MM.1S (cell line): ENCODE measurements around the gene DCLK2.

Experiments
- DNase-seq: peaks from one replicate; pipeline ENCODE4 v3.0.0-alpha.2; 2015
- H2AFZ ChIP-seq: fragments of 300-600 bp; sonication (generic); 2 replicates; pipeline ENCODE4 v1.6.0; 2016; ENCODE audit warnings: antibody characterized with exemption, low read length
- H3F3A ChIP-seq: fragments of 300-600 bp; sonication (generic); 2 replicates; pipeline ENCODE4 v1.6.1; 2016; ENCODE audit warnings: mild to moderate bottlenecking, antibody characterized with exemption, low read length, moderate library complexity, mixed read lengths; ENCODE audit not compliant: insufficient read depth
- H3K27ac ChIP-seq: fragments of 300-600 bp; sonication (generic); 2 replicates; pipeline ENCODE4 v1.5.1; 2016; ENCODE audit warnings: mild to moderate bottlenecking, low read length
- H3K27me3 ChIP-seq: fragments of 300-600 bp; sonication (generic); replicated peaks from 2 replicates; pipeline ENCODE4 v1.6.0; 2016; ENCODE audit warnings: low read length; ENCODE audit not compliant: insufficient read depth
- H3K36me3 ChIP-seq: fragments of 300-600 bp; sonication (generic); replicated peaks from 2 replicates; pipeline ENCODE4 v1.6.1; 2016; ENCODE audit warnings: mild to moderate bottlenecking, low read length, mixed read lengths; ENCODE audit not compliant: insufficient read depth
- H3K4me1 ChIP-seq: fragments of 300-600 bp; sonication (generic); 2 replicates; pipeline ENCODE4 v1.6.1; 2016; ENCODE audit warnings: low read length, mixed read lengths
- H3K4me2 ChIP-seq: fragments of 300-600 bp; sonication (generic); 2 replicates; pipeline ENCODE4 v1.6.0; 2016; ENCODE audit warnings: low read depth, low read length
- H3K4me3 ChIP-seq: fragments of 300-600 bp; sonication (generic); 2 replicates; pipeline ENCODE4 v1.5.1; 2016; ENCODE audit warnings: low read length, mixed read lengths
- H3K79me2 ChIP-seq: fragments of 300-600 bp; sonication (generic); 2 replicates; pipeline ENCODE4 v1.6.1; 2016; ENCODE audit warnings: mixed run types, low read length, mixed read lengths
- H3K9ac ChIP-seq: fragments of 300-600 bp; sonication (generic); 2 replicates; pipeline ENCODE4 v1.6.1; 2016; ENCODE audit warnings: low read length, mixed read lengths
- H3K9me2 ChIP-seq: fragments of 300-600 bp; sonication (generic); replicated peaks from 2 replicates; pipeline ENCODE4 v1.6.1; 2016; ENCODE audit warnings: mild to moderate bottlenecking, low read length, mixed read lengths; ENCODE audit not compliant: insufficient read depth
- H3K9me3 ChIP-seq: fragments of 300-600 bp; sonication (generic); replicated peaks from 2 replicates; pipeline ENCODE4 v1.6.1; 2016; ENCODE audit warnings: mild to moderate bottlenecking, low read length, mixed read lengths; ENCODE audit not compliant: insufficient read depth
- H4K20me1 ChIP-seq: fragments of 300-600 bp; sonication (generic); 2 replicates; pipeline ENCODE4 v1.6.1; 2016; ENCODE audit warnings: mild to moderate bottlenecking, low read length, moderate library complexity, mixed read lengths; ENCODE audit not compliant: insufficient read depth
- EZH2 ChIP-seq: fragments of 300-600 bp; sonication (generic); optimal IDR thresholded peaks from 2 replicates; pipeline ENCODE3; 2017; ENCODE audit warnings: low read depth, mild to moderate bottlenecking, antibody characterized with exemption, low read length, mixed read lengths
- EZH2phosphoT487 ChIP-seq: fragments of 300-600 bp; sonication (generic); IDR thresholded peaks from 2 replicates; pipeline ENCODE4 v1.6.1; 2018; ENCODE audit warnings: antibody characterized with exemption, low read length
- TF ChIP-seq, protein P1 (sequence below): fragments of 300-600 bp; sonication (generic); IDR thresholded peaks from 2 replicates; pipeline ENCODE4 v1.5.1; 2016; ENCODE audit warnings: antibody characterized with exemption, low read length, mixed read lengths

DCLK2 gene

DNA sequence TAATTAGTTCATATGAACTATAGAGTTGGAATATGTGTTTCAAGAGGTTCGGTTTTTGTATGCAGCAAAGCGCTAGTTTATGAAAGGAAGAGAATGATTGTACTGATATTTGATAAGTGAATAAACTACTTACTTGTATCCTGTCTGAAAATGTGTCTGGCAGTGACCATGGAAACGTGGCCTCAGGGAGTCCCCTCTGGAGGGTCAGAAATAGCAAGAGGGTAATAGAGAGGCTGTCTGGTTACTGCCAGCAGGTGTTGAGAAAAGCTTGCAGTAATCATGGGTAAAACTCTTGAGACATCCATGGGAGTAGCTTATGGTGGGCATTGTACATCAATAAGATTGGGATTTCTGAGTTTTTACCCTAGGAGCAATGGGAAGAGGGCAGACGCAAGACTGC, 77.1 kb downstream of the DCLK2 start:
- H2AFZ ChIP-seq = no peak overlapping the region
- no peaks in the 10 kb centered on the region for H3F3A ChIP-seq
- no peak overlapping the region for H3K4me2 ChIP-seq
- H3K4me3 ChIP-seq = no peak overlapping the region
- H3K36me3 ChIP-seq = no peaks in the 10 kb centered on the region
- no peak overlapping the region for H3K27ac ChIP-seq
- H3K27me3 ChIP-seq = no peaks in the 10 kb centered on the region
- no peak overlapping the region for H3K9ac ChIP-seq
- no peaks in the 10 kb centered on the region for H3K79me2 ChIP-seq
- no peaks in the 10 kb centered on the region for H3K9me2 ChIP-seq
- H3K9me3 ChIP-seq = no peaks in the 10 kb centered on the region
- no peak for DNase-seq
- no peaks in the 10 kb centered on the region for H4K20me1 ChIP-seq
- no peak for TF ChIP-seq EZH2phosphoT487
- H3K4me1 ChIP-seq = no peaks in the 10 kb centered on the region

DNA sequence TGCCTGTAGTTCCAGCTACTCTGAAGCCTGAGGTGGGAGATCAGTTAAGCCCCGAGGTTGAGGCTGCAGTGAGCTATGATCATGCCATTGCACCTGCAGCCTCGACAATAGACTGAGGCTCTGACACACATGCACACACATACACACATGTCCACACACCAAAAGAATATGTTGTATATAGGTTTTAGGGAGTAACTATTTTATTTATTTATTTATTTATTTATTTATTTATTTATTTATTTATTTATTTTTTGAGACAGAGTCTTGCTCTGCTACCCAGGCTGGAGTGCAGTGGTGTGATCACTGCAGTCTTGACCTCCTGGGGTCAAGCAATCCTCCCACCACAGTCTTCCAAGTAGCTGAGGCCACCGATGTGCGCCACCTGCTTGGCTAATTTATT, 78.3 kb downstream of the DCLK2 start:
- H3K9me2 ChIP-seq = no peaks in the 10 kb centered on the region
- H2AFZ ChIP-seq = no peak overlapping the region
- no peak overlapping the region for H3K4me3 ChIP-seq
- no peaks in the 10 kb centered on the region for H3K27me3 ChIP-seq
- no peaks in the 10 kb centered on the region for H3K9me3 ChIP-seq
- H4K20me1 ChIP-seq = no peaks in the 10 kb centered on the region
- no peak overlapping the region for H3K4me2 ChIP-seq
- H3K4me1 ChIP-seq = no peaks in the 10 kb centered on the region
- no peaks in the 10 kb centered on the region for H3K79me2 ChIP-seq
- no peak for DNase-seq
- TF ChIP-seq EZH2phosphoT487 (no peak), EZH2 (no peak)
- TF ChIP-seq, protein P1, sequence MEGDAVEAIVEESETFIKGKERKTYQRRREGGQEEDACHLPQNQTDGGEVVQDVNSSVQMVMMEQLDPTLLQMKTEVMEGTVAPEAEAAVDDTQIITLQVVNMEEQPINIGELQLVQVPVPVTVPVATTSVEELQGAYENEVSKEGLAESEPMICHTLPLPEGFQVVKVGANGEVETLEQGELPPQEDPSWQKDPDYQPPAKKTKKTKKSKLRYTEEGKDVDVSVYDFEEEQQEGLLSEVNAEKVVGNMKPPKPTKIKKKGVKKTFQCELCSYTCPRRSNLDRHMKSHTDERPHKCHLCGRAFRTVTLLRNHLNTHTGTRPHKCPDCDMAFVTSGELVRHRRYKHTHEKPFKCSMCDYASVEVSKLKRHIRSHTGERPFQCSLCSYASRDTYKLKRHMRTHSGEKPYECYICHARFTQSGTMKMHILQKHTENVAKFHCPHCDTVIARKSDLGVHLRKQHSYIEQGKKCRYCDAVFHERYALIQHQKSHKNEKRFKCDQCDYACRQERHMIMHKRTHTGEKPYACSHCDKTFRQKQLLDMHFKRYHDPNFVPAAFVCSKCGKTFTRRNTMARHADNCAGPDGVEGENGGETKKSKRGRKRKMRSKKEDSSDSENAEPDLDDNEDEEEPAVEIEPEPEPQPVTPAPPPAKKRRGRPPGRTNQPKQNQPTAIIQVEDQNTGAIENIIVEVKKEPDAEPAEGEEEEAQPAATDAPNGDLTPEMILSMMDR = no peak
- H3K36me3 ChIP-seq = no peaks in the 10 kb centered on the region
- H3F3A ChIP-seq = no peaks in the 10 kb centered on the region
- H3K27ac ChIP-seq = no peak overlapping the region
- no peak overlapping the region for H3K9ac ChIP-seq

DNA sequence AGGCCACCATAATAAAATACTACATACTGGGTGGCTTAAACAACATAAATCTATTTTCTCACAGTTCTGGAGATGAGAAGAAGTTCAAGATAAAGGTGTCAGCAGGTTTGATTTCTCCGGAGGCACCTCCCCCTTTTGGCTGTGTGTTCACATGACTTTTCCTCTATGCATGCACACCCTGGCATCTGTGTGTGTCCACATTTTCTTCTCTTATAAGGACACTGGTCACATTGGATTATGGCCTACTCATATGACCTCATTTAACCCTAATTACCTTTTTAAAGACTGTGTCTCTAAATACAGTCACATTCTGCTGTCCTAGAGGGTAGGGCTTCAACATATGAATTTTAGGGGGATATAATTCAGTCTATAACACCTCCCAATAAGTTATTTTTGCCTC, 79.8 kb downstream of the DCLK2 start:
- no peaks in the 10 kb centered on the region for H3F3A ChIP-seq
- no peaks in the 10 kb centered on the region for H3K9me2 ChIP-seq
- H3K9me3 ChIP-seq = no peaks in the 10 kb centered on the region
- H3K4me3 ChIP-seq = no peak overlapping the region
- H3K27ac ChIP-seq = no peak overlapping the region
- no peaks in the 10 kb centered on the region for H3K27me3 ChIP-seq
- no peak overlapping the region for H3K9ac ChIP-seq
- no peak overlapping the region for H2AFZ ChIP-seq
- no peaks in the 10 kb centered on the region for H3K79me2 ChIP-seq
- no peak for DNase-seq
- H3K4me2 ChIP-seq = no peak overlapping the region
- TF ChIP-seq EZH2 (no peak), EZH2phosphoT487 (no peak)
- TF ChIP-seq, protein P1 = no peak
- no peaks in the 10 kb centered on the region for H3K36me3 ChIP-seq
- H4K20me1 ChIP-seq = no peaks in the 10 kb centered on the region
- no peaks in the 10 kb centered on the region for H3K4me1 ChIP-seq

DNA sequence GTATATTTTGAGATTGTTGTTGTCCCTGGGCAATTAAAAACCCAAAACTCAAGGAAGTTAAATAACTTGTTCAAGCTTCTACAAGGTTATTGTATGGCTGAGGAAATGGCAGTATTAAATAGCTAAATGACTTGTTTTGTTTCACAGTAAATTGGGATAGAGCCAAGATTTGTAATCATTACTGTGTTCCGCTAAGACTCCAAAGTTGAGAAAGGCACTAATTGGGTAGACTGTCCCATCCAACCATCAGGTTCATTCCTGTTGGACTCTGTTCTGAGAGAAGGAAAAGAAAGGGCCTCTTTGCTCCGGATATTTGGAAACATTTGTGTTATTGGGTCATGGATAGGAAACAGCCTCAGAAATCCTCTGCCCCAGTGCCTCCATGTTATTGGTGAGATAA, 82.2 kb downstream of the DCLK2 start:
- Histone ChIP-seq H3K9me2 (no peaks in the 10 kb centered on the region), H3K9ac (no peak overlapping the region), H3K4me2 (no peak overlapping the region), H3F3A (no peaks in the 10 kb centered on the region), H4K20me1 (no peaks in the 10 kb centered on the region), H2AFZ (no peak overlapping the region), H3K27me3 (no peaks in the 10 kb centered on the region), H3K79me2 (no peaks in the 10 kb centered on the region), H3K9me3 (no peaks in the 10 kb centered on the region), H3K4me1 (no peaks in the 10 kb centered on the region), H3K36me3 (no peaks in the 10 kb centered on the region), H3K27ac (no peak overlapping the region), H3K4me3 (no peak overlapping the region)
- no peak for TF ChIP-seq EZH2
- no peak for TF ChIP-seq EZH2phosphoT487
- TF ChIP-seq, protein P1 = no peak
- DNase-seq = no peak
